ENCODE results near the gene ATG3.

GRCh38 chr3:112605285-112605684, 43.5 kb upstream of the ATG3 start:
- TF ChIP-seq CTCF (IDR thresholded peaks at IDR 0.05), result no peak
- TF ChIP-seq ZFX (IDR thresholded peaks at IDR 0.05; ENCODE audit: borderline replicate concordance), result no peak
